H9 (cell line): ENCODE results near the gene BSDC1. TPM values are rescaled to one million over a fixed set of nuclear protein-coding genes. Genes with fewer than 3 reads are reported as not detected.

Source experiments
- DNase-seq: peaks from one replicate; pipeline ENCODE4 v3.0.0-alpha.2; 2017
- H2AFZ ChIP-seq: one replicate; pipeline ENCODE4 v1.6.1; 2013; ENCODE audit warnings: mild to moderate bottlenecking, low read length, control low read depth, moderate library complexity
- H2AK5ac ChIP-seq: 2 replicates; pipeline ENCODE4 v1.6.1; 2013; ENCODE audit warnings: low read length, control low read depth, mixed read lengths; ENCODE audit not compliant: insufficient read length
- H2BK120ac ChIP-seq: one replicate; pipeline ENCODE4 v1.6.1; 2013; ENCODE audit warnings: low read depth, mild to moderate bottlenecking, low read length, control low read depth, inconsistent platforms; ENCODE audit not compliant: poor library complexity, severe bottlenecking
- H2BK12ac ChIP-seq: 2 replicates; pipeline ENCODE4 v1.6.1; 2013; ENCODE audit warnings: low read length, control low read depth, mixed read lengths, low read depth; ENCODE audit not compliant: insufficient read length
- H2BK15ac ChIP-seq: 2 replicates; pipeline ENCODE4 v1.6.1; 2013; ENCODE audit warnings: low read depth, low read length, control low read depth
- H2BK20ac ChIP-seq: one replicate; pipeline ENCODE4 v1.6.1; 2013; ENCODE audit warnings: low read depth, mild to moderate bottlenecking, low read length, control low read depth, inconsistent platforms; ENCODE audit not compliant: poor library complexity, severe bottlenecking
- H2BK5ac ChIP-seq: 2 replicates; pipeline ENCODE4 v1.6.1; 2013; ENCODE audit warnings: low read length, control low read depth, mixed read lengths; ENCODE audit not compliant: insufficient read length
- H3K14ac ChIP-seq: 2 replicates; pipeline ENCODE4 v1.6.1; 2013; ENCODE audit warnings: low read length, control low read depth; ENCODE audit not compliant: insufficient read depth
- H3K18ac ChIP-seq: 2 replicates; pipeline ENCODE4 v1.6.1; 2013; ENCODE audit warnings: low read depth, mild to moderate bottlenecking, mixed read lengths, low read length, control low read depth; ENCODE audit not compliant: insufficient read length
- H3K23ac ChIP-seq: 2 replicates; pipeline ENCODE4 v1.6.1; 2013; ENCODE audit warnings: low read length, control low read depth, mixed read lengths, low read depth; ENCODE audit not compliant: insufficient read length
- H3K23me2 ChIP-seq: 2 replicates; pipeline ENCODE4 v1.6.1; 2013; ENCODE audit warnings: low read depth, mild to moderate bottlenecking, mixed read lengths, low read length, control low read depth; ENCODE audit not compliant: insufficient read length, poor library complexity, severe bottlenecking
- H3K27ac ChIP-seq: 2 replicates; pipeline ENCODE4 v1.5.1; 2013; ENCODE audit warnings: low read length, control low read depth, mixed read lengths, low read depth; ENCODE audit not compliant: insufficient read length
- H3K27me3 ChIP-seq: 2 replicates; pipeline ENCODE4 v1.6.1; 2013; ENCODE audit warnings: low read length, control low read depth, inconsistent platforms; ENCODE audit not compliant: insufficient read depth
- H3K4ac ChIP-seq: 2 replicates; pipeline ENCODE4 v1.6.1; 2013; ENCODE audit warnings: low read depth, mild to moderate bottlenecking, control low read depth, inconsistent platforms, low read length, moderate library complexity
- H3K4me1 ChIP-seq: 2 replicates; pipeline ENCODE4 v1.6.1; 2013; ENCODE audit warnings: low read length, control low read depth, inconsistent platforms; ENCODE audit not compliant: insufficient read depth
- H3K4me2 ChIP-seq: 2 replicates; pipeline ENCODE4 v1.6.1; 2013; ENCODE audit warnings: low read length, control low read depth, mixed read lengths; ENCODE audit not compliant: insufficient read length, insufficient read depth
- H3K56ac ChIP-seq: 2 replicates; pipeline ENCODE4 v1.6.1; 2013; ENCODE audit warnings: low read depth, mild to moderate bottlenecking, mixed read lengths, low read length, control low read depth; ENCODE audit not compliant: insufficient read length
- H3K79me1 ChIP-seq: 2 replicates; pipeline ENCODE4 v1.6.1; 2013; ENCODE audit warnings: low read depth, mild to moderate bottlenecking, moderate library complexity, low read length, control low read depth, inconsistent platforms; ENCODE audit not compliant: insufficient read depth, poor library complexity, severe bottlenecking
- H3K79me2 ChIP-seq: 2 replicates; pipeline ENCODE4 v1.6.1; 2013; ENCODE audit warnings: low read length, control low read depth, inconsistent platforms; ENCODE audit not compliant: insufficient read depth
- H3K9ac ChIP-seq: 2 replicates; pipeline ENCODE4 v1.6.1; 2013; ENCODE audit warnings: low read length, control low read depth, mixed read lengths; ENCODE audit not compliant: insufficient read length; ENCODE audit errors: extremely low read depth
- H3K9me3 ChIP-seq: one replicate; pipeline ENCODE4 v1.6.1; 2013; ENCODE audit warnings: low read depth, low read length, inconsistent platforms; ENCODE audit not compliant: control insufficient read depth
- H3T11ph ChIP-seq: one replicate; pipeline ENCODE4 v1.6.1; 2013; ENCODE audit warnings: mild to moderate bottlenecking, low read length, control low read depth, inconsistent platforms
- H4K20me1 ChIP-seq: one replicate; pipeline ENCODE4 v1.6.1; 2013; ENCODE audit not compliant: control insufficient read depth, insufficient read length, insufficient read depth
- H4K5ac ChIP-seq: 2 replicates; pipeline ENCODE4 v1.6.1; 2013; ENCODE audit warnings: low read depth, mild to moderate bottlenecking, mixed read lengths, low read length, control low read depth; ENCODE audit not compliant: insufficient read length
- H4K8ac ChIP-seq: replicated peaks from 2 replicates; pipeline ENCODE4 v1.6.1; 2013; ENCODE audit warnings: low read length, control low read depth, mixed read lengths, low read depth; ENCODE audit not compliant: insufficient read length
- H4K91ac ChIP-seq: 2 replicates; pipeline ENCODE4 v1.6.1; 2013; ENCODE audit warnings: low read depth, mild to moderate bottlenecking, moderate library complexity, mixed read lengths, low read length, control low read depth; ENCODE audit not compliant: insufficient read length
- H3K27ac Mint-ChIP-seq, 3 experiments: 2 replicates in 2 of 3; 3 replicates in 1 of 3; pipeline ENCODE4 v1.8.0; 2020 to 2021; ENCODE audit warnings: mixed read lengths in 3 of 3, mild to moderate bottlenecking in 1 of 3, moderate library complexity in 1 of 3
- H3K27me3 Mint-ChIP-seq: 2 replicates; pipeline ENCODE4 v1.8.0; 2021; ENCODE audit warnings: low read depth, mild to moderate bottlenecking, moderate library complexity, mixed read lengths
- H3K36me3 Mint-ChIP-seq, 3 experiments: 2 replicates in 2 of 3; 3 replicates in 1 of 3; pipeline ENCODE4 v1.8.0; 2020 to 2021; ENCODE audit warnings: low read depth in 3 of 3, mixed read lengths in 3 of 3; ENCODE audit not compliant: insufficient read depth in 1 of 3
- H3K4me1 Mint-ChIP-seq, 2 experiments: 2 replicates each; pipeline ENCODE4 v1.8.0; 2020; ENCODE audit warnings: mixed read lengths in 2 of 2
- H3K4me3 Mint-ChIP-seq, 2 experiments: 2 replicates in 1 of 2; 3 replicates in 1 of 2; pipeline ENCODE4 v1.8.0; 2020 to 2021; ENCODE audit warnings: mild to moderate bottlenecking in 2 of 2, mixed read lengths in 2 of 2, moderate library complexity in 1 of 2
- H3K9me3 Mint-ChIP-seq, 2 experiments: 2 replicates in 1 of 2; 3 replicates in 1 of 2; pipeline ENCODE4 v1.8.0; 2020; ENCODE audit warnings: mild to moderate bottlenecking in 2 of 2, mixed read lengths in 2 of 2, moderate library complexity in 1 of 2
- CTCF ChIP-seq: fragments of 200-600 bp; sonication (generic); conservative IDR thresholded peaks from 3 replicates; pipeline ENCODE4 v1.8.0; 2021; ENCODE audit warnings: antibody characterized with exemption, mild to moderate bottlenecking
- WGBS: extraction: QIAGEN DNeasy Blood & Tissue Kit; methylation state at CpG from one replicate; pipeline ENCODE4 v1.1.7; 2013; ENCODE audit warnings: missing lambda C conversion rate, low lambda C conversion rate, mixed read lengths; ENCODE audit not compliant: insufficient read length; ENCODE audit errors: extremely low coverage; 5-methylcytosine and 5-hydroxymethylcytosine counted together
- total RNA-seq: library from RNA; stranded (reverse); gene quantifications from 2 replicates; pipeline ENCODE4 v1.2.1, GENCODE V29; 2021

The BSDC1 gene
- total RNA-seq, 1 experiment from 2014 or later: 52.6 TPM

GRCh38 chr1:32349211-32349708, 45.0 kb downstream of the BSDC1 start:
- Histone ChIP-seq H4K5ac (no peak overlapping the region), H2BK5ac (no peak overlapping the region), H2BK20ac (no peak overlapping the region), H3K14ac (no peak overlapping the region; the same call in 1 of the 2 replicates), H3K9me3 (no peaks in the 10 kb centered on the region), H3K4me2 (no peak overlapping the region), H3K79me1 (no peaks in the 10 kb centered on the region), H3K23me2 (peaks cover 7% of the 10 kb centered on the region), H2BK15ac (no peak overlapping the region), H4K20me1 (no peaks in the 10 kb centered on the region), H3K4ac (no peak overlapping the region), H3K18ac (no peak overlapping the region), H3K4me1 (no peaks in the 10 kb centered on the region), H3K79me2 (no peaks in the 10 kb centered on the region), H3K27me3 (peaks cover 3% of the 10 kb centered on the region; the same call in 1 of the 2 replicates), H3K23ac (no peak overlapping the region), H2BK12ac (no peak overlapping the region), H2BK120ac (no peak overlapping the region), H3K27ac (no peak overlapping the region), H2AFZ (no peak overlapping the region), H3K56ac (no peak overlapping the region), H3K9ac (no peak overlapping the region), H3T11ph (no peak overlapping the region), H4K8ac (no peak overlapping the region), H4K91ac (no peak overlapping the region), H2AK5ac (no peak overlapping the region)
- peaks cover 6 to 19% (median 9%) of the 10 kb centered on the region in 3 experiments for H3K36me3 Mint-ChIP-seq
- no peak for DNase-seq
- H3K4me1 Mint-ChIP-seq: peaks cover 22 to 23% of the 10 kb centered on the region in 2 experiments
- H3K27ac Mint-ChIP-seq: no peak overlapping the region
- H3K9me3 Mint-ChIP-seq: peaks cover 9 to 10% of the 10 kb centered on the region in 2 experiments
- TF ChIP-seq CTCF: no peak
- peaks cover 51% of the 10 kb centered on the region for H3K27me3 Mint-ChIP-seq
- H3K4me3 Mint-ChIP-seq: no peak overlapping the region; a peak in 1 of 5 replicates
- no CpG with 5 or more reads among the region's 8 CpGs for WGBS
